HCT116 (cell line): ENCODE data around the gene CMIP. TPM values are rescaled to one million over a fixed set of nuclear protein-coding genes. Genes with fewer than 3 reads are reported as not detected.

Experiments
- ATAC-seq: fragments of 200-7000 bp; cut with Tn5 transposase; 2 replicates; pipeline ENCODE4 v1.9.1; 2020; ENCODE audit warnings: mild to moderate bottlenecking, moderate library complexity
- BruUV-seq: library from RNA; stranded (reverse); fragments of 400-500 nt; replicated peaks from 2 replicates; lab custom pipeline; 2021; lab: Mats Ljungman, UMichigan
- CTCF ChIA-PET: fragments of 300-600 bp; sonication (Branson Sonifier 250); formaldehyde crosslinking; loops from one replicate; lab custom pipeline; 2021; ENCODE audit warnings: antibody characterized with exemption; lab: Charles Lee
- POLR2A ChIA-PET: fragments of 300-600, 350-600 bp; sonication (Branson Sonifier 250); formaldehyde crosslinking; loops from one replicate; lab custom pipeline; 2021; ENCODE audit warnings: antibody characterized with exemption; lab: Charles Lee
- RAD21 ChIA-PET, 2 experiments: fragments of 300-600 bp; sonication (Branson Sonifier 250); formaldehyde crosslinking; loops; one replicate each; lab custom pipeline; 2023; ENCODE audit warnings: low total read pairs in 2 of 2; ENCODE audit not compliant: uncharacterized antibody in 2 of 2, unreplicated experiment in 2 of 2, low non-redundant PET in 1 of 2; lab: Charles Lee
- DNase-seq: peaks from one replicate; pipeline ENCODE4 v3.0.0-alpha.2; 2010; ENCODE audit warnings: low read depth, low spot score
- H2AFZ ChIP-seq: fragments of 200-600 bp; shearing (Covaris generic), sonication (generic); 2 replicates; pipeline ENCODE4 v1.6.1; 2017; ENCODE audit warnings: low read depth, mixed run types, mixed read lengths, antibody characterized with exemption, low read length; ENCODE audit not compliant: poor library complexity, severe bottlenecking
- H3K27ac ChIP-seq: 2 replicates; pipeline ENCODE4 v1.5.1; 2012; ENCODE audit warnings: low read depth, low read length
- H3K27me3 ChIP-seq: fragments of 200-600 bp; sonication (generic); 2 replicates; pipeline ENCODE4 v1.6.1; 2016; ENCODE audit warnings: mixed run types, low read length, mixed read lengths; ENCODE audit not compliant: insufficient read depth
- H3K36me3 ChIP-seq, 2 experiments: fragments of 200-500 bp in 1 of 2; fragments of 200-600 bp in 1 of 2; sonication (Bioruptor generic) in 1 of 2; sonication (generic) in 1 of 2; 2 replicates each; pipeline versions ENCODE4 v1.5.1 to v1.6.1; 2014 to 2016; ENCODE audit warnings: low read length in 2 of 2, inconsistent platforms in 1 of 2, mixed read lengths in 1 of 2, mixed run types in 1 of 2; ENCODE audit not compliant: insufficient read depth in 2 of 2, control insufficient read depth in 1 of 2
- H3K4me1 ChIP-seq, 2 experiments: fragments of 200-600 bp in 1 of 2; sonication (generic) in 1 of 2; 2 replicates each; pipeline versions ENCODE4 v1.5.1 to v1.6.1; 2012 to 2017; ENCODE audit warnings: low read length in 2 of 2, inconsistent platforms in 1 of 2, mild to moderate bottlenecking in 1 of 2, mixed read lengths in 1 of 2, mixed run types in 1 of 2, moderate library complexity in 1 of 2; ENCODE audit not compliant: insufficient read depth in 2 of 2, control insufficient read depth in 1 of 2
- H3K4me2 ChIP-seq: fragments of 200-600 bp; sonication (generic); 2 replicates; pipeline ENCODE4 v1.6.1; 2017; ENCODE audit warnings: mixed run types, low read length, mixed read lengths
- H3K4me3 ChIP-seq, 2 experiments: fragments of 200-600 bp in 1 of 2; sonication (generic) in 1 of 2; replicated peaks in 1 of 2; 2 replicates each; pipeline ENCODE4 v1.5.1; 2011 to 2016; ENCODE audit warnings: low read length in 2 of 2, control low read depth in 1 of 2, low read depth in 1 of 2, mild to moderate bottlenecking in 1 of 2, mixed read lengths in 1 of 2, mixed run types in 1 of 2
- H3K79me2 ChIP-seq: fragments of 200-600 bp; sonication (generic); 2 replicates; pipeline ENCODE4 v1.6.1; 2017; ENCODE audit warnings: mild to moderate bottlenecking, mixed run types, low read length, moderate library complexity, mixed read lengths; ENCODE audit not compliant: insufficient read depth
- H3K9ac ChIP-seq: fragments of 200-600 bp; sonication (generic); 2 replicates; pipeline ENCODE4 v1.6.1; 2016; ENCODE audit warnings: low read length, mixed read lengths
- H3K9me2 ChIP-seq: fragments of 200-600 bp; sonication (generic), shearing (Covaris generic); 2 replicates; pipeline ENCODE4 v1.6.1; 2017; ENCODE audit warnings: mixed run types, mild to moderate bottlenecking, moderate library complexity; ENCODE audit not compliant: insufficient read depth
- H3K9me3 ChIP-seq, 2 experiments: fragments of 200-500 bp in 1 of 2; fragments of 200-600 bp in 1 of 2; sonication (Bioruptor generic) in 1 of 2; sonication (generic) in 1 of 2; 2 replicates each; pipeline ENCODE4 v1.6.1; 2014 to 2017; ENCODE audit warnings: low read length in 2 of 2, mixed read lengths in 2 of 2, inconsistent platforms in 1 of 2, low read depth in 1 of 2, mild to moderate bottlenecking in 1 of 2, mixed run types in 1 of 2, moderate library complexity in 1 of 2; ENCODE audit not compliant: control insufficient read depth in 1 of 2, insufficient read depth in 1 of 2
- H4K20me1 ChIP-seq: fragments of 200-600 bp; sonication (generic), shearing (Covaris generic); 2 replicates; pipeline ENCODE4 v1.6.1; 2017; ENCODE audit warnings: mixed run types, mild to moderate bottlenecking, moderate library complexity; ENCODE audit not compliant: insufficient read depth
- EGR1 ChIP-seq: IDR thresholded peaks from 2 replicates; pipeline ENCODE4 v1.6.1; 2012; ENCODE audit warnings: low read depth
- ELF1 ChIP-seq: IDR thresholded peaks from 2 replicates; pipeline ENCODE4 v1.6.1; 2012; ENCODE audit warnings: low read depth, borderline replicate concordance
- EZH2 ChIP-seq: fragments of 200-600 bp; sonication (generic); IDR thresholded peaks from 2 replicates; pipeline ENCODE4 v1.6.1; 2017; ENCODE audit warnings: antibody characterized with exemption, mixed run types
- EZH2phosphoT487 ChIP-seq: fragments of 200-600 bp; IDR thresholded peaks from 2 replicates; pipeline ENCODE4 v1.6.1; 2018; ENCODE audit warnings: antibody characterized with exemption, borderline replicate concordance
- FOSL1 ChIP-seq: IDR thresholded peaks from 2 replicates; pipeline ENCODE4 v1.6.1; 2012; ENCODE audit warnings: low read depth
- JUND ChIP-seq: IDR thresholded peaks from 2 replicates; pipeline ENCODE4 v1.6.1; 2012
- POLR2A ChIP-seq: IDR thresholded peaks from 2 replicates; pipeline ENCODE4 v1.7.0; 2011; ENCODE audit warnings: borderline replicate concordance; ENCODE audit not compliant: insufficient read depth, insufficient read length; ENCODE audit errors: extremely low read depth
- POLR2AphosphoS5 ChIP-seq: IDR thresholded peaks from 2 replicates; pipeline ENCODE4 v1.6.1; 2011; ENCODE audit warnings: mild to moderate bottlenecking, low read depth, low read length, moderate library complexity
- TCF7L2 ChIP-seq: IDR thresholded peaks from 2 replicates; pipeline ENCODE4 v1.7.0; 2011; ENCODE audit warnings: borderline replicate concordance, inconsistent platforms; ENCODE audit not compliant: insufficient read depth, insufficient read length; ENCODE audit errors: extremely low read depth
- YY1 ChIP-seq: IDR thresholded peaks from 2 replicates; pipeline ENCODE4 v1.6.1; 2011; ENCODE audit warnings: low read length, low read depth, moderate library complexity, mild to moderate bottlenecking; ENCODE audit not compliant: insufficient replicate concordance; ENCODE audit errors: extremely low read depth
- ZNF274 ChIP-seq: fragments of 200-500 bp; sonication (Bioruptor generic); IDR thresholded peaks from 2 replicates; pipeline ENCODE4 v1.6.1; 2014; ENCODE audit warnings: mild to moderate bottlenecking, low read depth, low read length, inconsistent platforms
- intact Hi-C: fragments of 100-400 bp; cut with micrococcal nuclease; formaldehyde crosslinking; loops from 2 replicates; pipeline ENCODE4 v1.10.0; 2022
- total RNA-seq: library from RNA; stranded (reverse); gene quantifications from one replicate; pipeline ENCODE4 v1.2.1, GENCODE V29; 2021; ENCODE audit not compliant: unreplicated experiment
- TF ChIP-seq, protein P1 (sequence below), 3 experiments: fragments of 200-600 bp in 1 of 3; sonication (generic) in 1 of 3; IDR thresholded peaks in 2 of 3; conservative IDR thresholded peaks in 1 of 3; 2 replicates each; pipeline ENCODE4 v1.5.1; 2012 to 2017; ENCODE audit warnings: low read depth in 2 of 3, low read length in 2 of 3, antibody characterized with exemption in 1 of 3, borderline replicate concordance in 1 of 3, control low read depth in 1 of 3, mild to moderate bottlenecking in 1 of 3, mixed read lengths in 1 of 3, mixed run types in 1 of 3, moderate library complexity in 1 of 3; ENCODE audit not compliant: insufficient read depth in 1 of 3

CMIP gene
- total RNA-seq, 1 experiment from 2014 or later: 64.6 TPM

DNA sequence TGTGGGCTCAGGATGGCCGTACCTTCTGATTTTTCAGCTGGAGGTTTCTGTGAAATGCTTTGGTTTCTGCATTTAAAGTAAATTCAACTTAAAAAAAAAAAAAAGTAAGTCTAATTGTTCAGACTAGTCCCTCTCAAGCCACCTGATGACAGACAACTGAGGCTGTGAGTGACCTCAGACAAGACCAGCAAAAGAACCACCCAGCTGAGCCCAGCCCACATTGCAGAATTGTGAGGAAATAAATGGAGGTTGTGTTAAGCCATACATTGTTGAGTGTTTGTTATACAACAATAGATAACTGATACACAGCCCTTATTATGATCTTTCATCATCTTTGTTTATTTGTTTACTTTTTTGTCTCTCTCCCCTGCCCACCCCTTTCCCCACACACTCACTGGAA, 44.7 kb upstream of the CMIP start:
- ATAC-seq (no peak), DNase-seq (no peak)
- no peaks in the 10 kb centered on the region for H3K27me3 ChIP-seq
- H3K79me2 ChIP-seq: no peaks in the 10 kb centered on the region
- no TSS peak for BruUV-seq
- ChIA-PET RAD21 (no interaction called here), CTCF (interaction anchor here (2.2 kb wide), 1 partner anchor 297 kb away, joined by 5 read pairs; no protein-coding TSS in a partner anchor), POLR2A (no interaction called here)
- no peaks in the 10 kb centered on the region for H4K20me1 ChIP-seq
- H3K27ac ChIP-seq: no peak overlapping the region
- peaks cover 33 to 44% of the 10 kb centered on the region in 2 experiments for H3K4me1 ChIP-seq
- H3K4me3 ChIP-seq: no peak overlapping the region
- H3K9me3 ChIP-seq: no peaks in the 10 kb centered on the region
- no peak overlapping the region for H3K9ac ChIP-seq
- no peaks in the 10 kb centered on the region for H3K36me3 ChIP-seq
- intact Hi-C loops: no loop called here
- no peaks in the 10 kb centered on the region for H3K9me2 ChIP-seq
- H3K4me2 ChIP-seq: no peak overlapping the region
- no peak for TF ChIP-seq EZH2
- no peak for TF ChIP-seq EGR1
- no peak for TF ChIP-seq POLR2A
- no peak for TF ChIP-seq JUND
- TF ChIP-seq, protein P1, sequence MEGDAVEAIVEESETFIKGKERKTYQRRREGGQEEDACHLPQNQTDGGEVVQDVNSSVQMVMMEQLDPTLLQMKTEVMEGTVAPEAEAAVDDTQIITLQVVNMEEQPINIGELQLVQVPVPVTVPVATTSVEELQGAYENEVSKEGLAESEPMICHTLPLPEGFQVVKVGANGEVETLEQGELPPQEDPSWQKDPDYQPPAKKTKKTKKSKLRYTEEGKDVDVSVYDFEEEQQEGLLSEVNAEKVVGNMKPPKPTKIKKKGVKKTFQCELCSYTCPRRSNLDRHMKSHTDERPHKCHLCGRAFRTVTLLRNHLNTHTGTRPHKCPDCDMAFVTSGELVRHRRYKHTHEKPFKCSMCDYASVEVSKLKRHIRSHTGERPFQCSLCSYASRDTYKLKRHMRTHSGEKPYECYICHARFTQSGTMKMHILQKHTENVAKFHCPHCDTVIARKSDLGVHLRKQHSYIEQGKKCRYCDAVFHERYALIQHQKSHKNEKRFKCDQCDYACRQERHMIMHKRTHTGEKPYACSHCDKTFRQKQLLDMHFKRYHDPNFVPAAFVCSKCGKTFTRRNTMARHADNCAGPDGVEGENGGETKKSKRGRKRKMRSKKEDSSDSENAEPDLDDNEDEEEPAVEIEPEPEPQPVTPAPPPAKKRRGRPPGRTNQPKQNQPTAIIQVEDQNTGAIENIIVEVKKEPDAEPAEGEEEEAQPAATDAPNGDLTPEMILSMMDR (IDR thresholded peaks at IDR 0.05 in 2 of 3, conservative IDR thresholded peaks at IDR 0.05 in 1 of 3; ENCODE audit: borderline replicate concordance in 1 of 3, insufficient read depth in 1 of 3, low read depth in 2 of 3, low read length in 2 of 3): no peak
- TF ChIP-seq ZNF274: no peak
- TF ChIP-seq ELF1: no peak
- TF ChIP-seq EZH2phosphoT487: no peak
- TF ChIP-seq POLR2AphosphoS5: no peak
- no peak for TF ChIP-seq FOSL1
- no peak for TF ChIP-seq TCF7L2
- no peak for TF ChIP-seq YY1
- no peak overlapping the region for H2AFZ ChIP-seq
